T-helper 22 cell (primary cell): ENCODE results near the gene PPM1F.
"Not testable (repeated sequence)": the region's sequence is repeated elsewhere in the genome, so short reads cannot be mapped to it uniquely, and the experiment has no call there.

ENCODE experiments used
- DNase-seq: peaks from one replicate; pipeline ENCODE4 v3.0.0-alpha.2; 2020; ENCODE audit warnings: low read depth

Gene PPM1F

DNA sequence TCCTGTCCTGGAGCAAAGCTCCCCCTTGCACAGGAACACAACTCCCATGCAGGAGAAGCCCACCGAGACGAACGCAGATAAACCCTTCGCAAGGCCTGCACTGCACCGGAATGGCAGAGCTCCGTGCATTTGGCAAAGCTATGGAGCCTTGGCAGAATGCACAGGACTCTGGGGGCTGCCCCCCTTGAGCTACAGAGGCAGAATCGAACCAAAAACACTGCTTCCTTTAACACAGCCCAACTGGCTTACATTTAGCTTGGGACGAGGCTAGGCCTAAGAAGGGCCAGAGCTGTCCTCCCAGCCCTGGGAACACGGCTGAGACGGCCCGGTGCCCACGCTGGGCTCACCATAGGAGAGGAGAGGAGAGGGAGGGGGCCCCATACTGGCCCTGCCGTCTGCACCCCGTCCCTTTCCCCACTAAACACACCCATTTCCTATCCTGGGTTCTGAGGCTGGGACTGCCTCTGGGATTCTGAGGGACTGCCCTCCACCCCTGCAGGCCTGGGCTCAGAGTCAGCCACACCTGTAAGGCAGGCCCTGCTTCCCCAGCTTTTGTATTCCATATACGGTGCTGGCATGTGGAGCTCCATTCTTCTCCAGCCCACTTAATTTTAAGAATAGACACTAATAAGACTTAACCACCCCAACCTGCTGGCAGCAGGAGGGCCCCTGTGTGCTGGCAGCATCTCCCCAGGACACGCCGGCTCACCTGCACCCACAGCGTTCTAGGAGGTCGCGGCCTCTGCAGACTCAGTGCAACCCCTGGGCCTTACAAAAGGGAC, 32.9 kb downstream of the PPM1F start:
- DNase-seq, result no peak

DNA sequence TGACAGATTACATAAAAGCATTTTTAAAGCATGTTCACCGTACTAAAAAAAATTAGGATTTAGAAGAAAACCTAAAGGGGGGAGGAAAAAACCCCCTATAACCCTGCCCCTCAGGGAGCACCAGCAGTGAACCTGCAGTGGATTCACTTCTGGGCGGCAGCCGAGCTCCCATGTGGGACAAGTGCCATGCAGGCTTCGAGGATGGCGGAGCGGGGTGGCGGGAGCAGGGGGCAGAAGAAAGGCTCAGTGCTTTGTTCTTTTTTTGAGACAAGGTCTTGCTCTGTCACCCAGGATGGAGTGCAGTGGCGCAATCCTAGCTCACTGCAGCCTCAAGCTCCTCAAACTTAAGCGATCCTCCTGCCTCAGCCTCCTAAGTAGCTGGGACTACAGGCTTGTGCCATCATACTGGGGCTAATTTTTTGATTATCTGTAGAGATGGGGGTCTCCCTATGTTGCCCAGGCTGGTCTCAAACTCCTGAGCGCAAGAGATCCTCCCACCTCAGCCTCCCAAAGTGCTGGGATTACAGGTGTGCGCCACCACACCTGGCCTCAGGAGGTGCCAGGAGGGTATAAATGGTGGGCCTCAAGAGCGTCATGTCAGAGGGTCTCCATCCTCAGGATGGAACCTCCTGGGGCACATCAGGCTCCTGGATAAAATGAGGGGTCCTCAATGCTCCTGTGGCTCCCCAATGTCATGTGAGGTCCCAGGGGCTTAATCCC, 34.0 kb downstream of the PPM1F start:
- DNase-seq, result no peak

DNA sequence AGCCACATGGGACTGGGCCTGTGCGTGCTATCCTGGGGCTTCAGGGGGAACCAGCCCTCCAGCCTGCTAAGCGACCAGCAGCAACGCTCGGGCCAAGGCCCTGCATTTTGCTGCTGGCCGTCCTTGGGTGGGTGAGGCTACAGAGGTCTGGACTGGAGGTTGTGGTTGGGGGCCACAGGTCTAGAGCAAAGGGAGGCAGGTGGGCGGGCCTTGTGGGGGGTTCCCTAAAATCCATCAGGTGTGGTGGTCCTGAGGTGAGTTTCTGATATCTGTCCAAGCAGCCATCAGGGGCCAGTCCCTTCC, 34.7 kb downstream of the PPM1F start:
- no peak for DNase-seq

DNA sequence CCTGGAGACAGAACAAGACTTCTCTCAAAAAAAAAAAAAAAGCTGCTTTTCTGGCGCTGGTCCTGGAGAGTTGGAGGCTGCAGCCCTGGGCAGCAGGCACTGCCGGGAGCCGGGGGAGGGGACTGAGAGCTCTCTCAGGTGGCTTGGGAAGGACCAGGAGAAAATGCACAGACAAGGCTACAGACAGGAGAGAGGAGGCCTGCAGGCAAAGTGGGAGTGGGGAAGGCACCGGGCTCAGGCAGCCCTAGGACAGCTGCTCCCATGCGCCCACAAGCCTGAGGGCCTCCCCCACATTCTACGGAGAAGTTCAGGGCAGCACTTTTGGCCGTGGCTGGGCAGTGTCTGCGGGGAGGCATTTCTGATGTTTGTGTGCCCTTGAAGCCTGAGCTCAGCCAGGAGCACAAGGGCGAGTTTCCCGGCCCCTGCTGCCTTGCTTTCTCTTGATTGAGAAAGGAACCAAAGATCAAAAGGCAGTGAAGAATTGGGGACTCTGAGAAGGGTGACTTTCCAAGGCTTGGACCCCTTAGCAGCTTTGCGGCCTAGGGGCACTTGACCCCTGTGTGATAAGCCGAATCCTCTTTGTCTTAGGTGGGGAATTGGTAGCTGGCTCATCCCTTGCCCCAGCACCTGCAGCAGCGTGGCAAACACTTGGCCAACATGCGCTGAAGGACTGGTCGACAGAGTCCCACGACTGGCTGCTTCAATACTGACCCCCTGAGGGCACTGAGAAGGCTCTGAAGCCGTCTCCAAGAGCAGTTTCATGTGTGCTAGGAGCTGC, 35.3 kb downstream of the PPM1F start:
- no peak for DNase-seq

DNA sequence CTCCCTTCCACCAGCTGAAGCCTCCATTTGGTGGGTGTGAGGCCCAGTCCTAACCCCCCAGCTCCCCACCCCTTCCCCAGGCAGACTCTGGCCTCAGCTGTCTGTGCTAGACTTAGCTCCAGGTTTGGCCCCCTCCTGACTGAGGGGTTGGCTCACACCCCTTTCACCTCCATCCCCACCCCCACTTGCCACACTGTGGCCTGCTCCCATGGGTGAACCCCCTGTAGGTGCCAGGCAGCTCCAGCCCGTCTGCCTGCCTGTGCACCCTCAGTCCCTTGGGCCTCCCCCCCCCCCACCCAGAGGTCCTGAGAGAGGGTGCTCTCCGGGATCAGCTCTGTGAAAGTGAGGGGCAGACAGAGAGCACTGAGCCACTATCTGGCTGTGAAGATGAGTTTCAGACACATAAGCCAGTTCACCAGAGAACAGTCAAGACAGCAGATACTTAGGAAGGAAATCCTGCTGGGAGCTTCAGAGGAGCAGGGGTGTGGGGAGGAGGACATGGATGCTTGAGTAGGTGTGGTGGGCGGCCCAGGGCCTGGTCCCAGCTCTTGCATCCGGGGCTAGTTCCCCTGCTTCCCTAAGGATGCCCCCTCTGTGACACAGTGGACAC, 36.2 kb downstream of the PPM1F start:
- DNase-seq, result no peak

DNA sequence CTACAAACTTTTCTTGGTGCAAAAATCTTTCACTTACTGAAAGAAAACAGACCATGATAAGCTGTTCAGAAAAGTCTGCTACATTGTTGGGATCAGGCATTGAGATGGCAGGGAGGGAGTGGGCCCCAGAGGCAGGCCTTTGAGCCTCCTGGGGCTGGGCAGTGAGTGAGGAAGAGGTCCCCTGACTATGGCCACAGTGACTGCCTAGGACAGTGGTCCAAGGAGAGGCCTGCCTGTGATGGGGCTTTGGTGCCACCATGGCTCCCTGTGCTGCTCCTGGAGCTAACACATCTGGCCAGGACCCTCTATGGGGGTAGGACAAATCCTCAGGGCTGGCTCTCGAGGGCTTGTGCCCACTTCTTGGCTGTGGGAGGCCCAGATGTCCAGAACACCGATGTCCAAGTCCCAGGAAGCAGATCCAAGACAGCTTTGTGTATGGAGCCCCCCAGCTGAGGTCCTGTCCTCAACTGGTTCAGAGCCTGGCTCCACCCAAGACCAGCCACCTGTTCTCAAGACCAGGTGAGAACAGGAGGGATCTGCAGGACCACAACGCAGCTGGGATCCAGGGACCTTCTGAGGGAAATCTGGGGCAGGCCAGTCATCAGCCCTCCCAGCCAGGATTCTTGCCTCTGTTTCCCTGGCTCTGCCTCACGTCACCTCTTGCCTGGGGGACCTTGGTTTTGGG, 36.9 kb downstream of the PPM1F start:
- DNase-seq, result no peak

DNA sequence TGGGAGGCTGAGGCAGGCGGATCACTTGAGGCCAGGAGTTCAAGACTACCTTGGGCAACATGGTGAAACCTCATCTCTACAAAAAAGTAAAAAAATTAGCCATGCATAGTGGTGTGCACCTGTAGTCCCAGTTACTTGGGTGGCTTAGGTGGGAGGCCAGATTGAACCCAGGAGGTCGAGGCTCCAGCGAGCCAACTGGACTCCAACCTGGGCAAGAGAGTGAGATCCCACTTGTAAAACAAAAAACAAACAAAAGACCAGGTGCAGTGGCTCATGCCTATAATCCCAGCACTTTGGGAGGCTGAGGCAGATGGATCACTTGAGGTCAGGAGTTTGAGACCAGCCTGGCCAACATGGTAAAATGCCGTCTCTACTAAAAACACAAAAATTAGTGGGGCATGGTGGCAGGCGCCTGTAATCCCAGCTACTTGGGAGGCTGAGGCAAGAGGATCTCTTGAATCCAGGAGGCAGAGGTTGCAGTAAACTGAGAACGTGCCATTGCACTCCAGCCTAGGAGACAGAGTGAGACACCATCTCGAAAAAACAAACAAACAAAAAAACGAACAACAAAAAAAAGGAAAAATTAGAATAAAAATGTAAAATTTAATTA, 38.5 kb downstream of the PPM1F start:
- DNase-seq, result not testable (repeated sequence)

DNA sequence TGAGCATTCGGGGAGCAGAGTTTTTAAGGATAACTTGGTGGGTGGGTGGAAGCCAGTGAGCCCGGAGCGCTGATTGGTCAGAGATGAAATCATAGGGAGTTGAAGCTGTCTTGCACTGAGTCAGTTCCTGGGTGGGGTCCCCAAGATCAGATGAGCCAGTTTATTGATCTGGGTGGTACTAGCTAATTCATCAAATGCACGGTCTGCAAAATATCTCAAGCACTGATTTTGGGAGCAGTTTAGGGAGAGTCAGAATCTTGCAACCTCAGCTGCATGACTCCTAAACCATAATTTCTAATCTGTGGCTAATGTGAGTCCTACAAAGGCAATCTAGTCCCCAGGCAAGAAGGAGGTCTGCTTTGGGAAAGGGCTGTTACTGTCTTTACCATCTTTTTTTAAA, 42.3 kb downstream of the PPM1F start:
- not testable (repeated sequence) for DNase-seq

DNA sequence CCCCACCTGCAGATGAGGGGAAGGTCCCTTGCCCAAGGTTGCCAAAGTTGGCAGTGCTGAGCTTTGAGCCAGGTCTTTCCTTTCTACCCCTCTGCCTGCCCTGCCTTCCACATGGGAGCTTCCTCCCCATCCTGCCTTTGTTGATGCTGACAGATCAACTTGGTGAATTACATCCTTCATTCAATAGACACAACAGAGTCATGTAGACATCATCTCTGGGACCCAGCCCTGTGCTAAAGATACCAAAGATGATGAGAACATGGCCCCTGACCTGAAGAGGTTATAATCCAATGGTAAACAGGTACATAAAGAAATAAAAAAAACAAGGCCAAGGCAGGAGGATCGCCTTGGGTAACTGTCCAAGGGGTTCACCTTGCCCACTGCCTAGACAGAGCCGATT, 42.8 kb downstream of the PPM1F start:
- no peak for DNase-seq

DNA sequence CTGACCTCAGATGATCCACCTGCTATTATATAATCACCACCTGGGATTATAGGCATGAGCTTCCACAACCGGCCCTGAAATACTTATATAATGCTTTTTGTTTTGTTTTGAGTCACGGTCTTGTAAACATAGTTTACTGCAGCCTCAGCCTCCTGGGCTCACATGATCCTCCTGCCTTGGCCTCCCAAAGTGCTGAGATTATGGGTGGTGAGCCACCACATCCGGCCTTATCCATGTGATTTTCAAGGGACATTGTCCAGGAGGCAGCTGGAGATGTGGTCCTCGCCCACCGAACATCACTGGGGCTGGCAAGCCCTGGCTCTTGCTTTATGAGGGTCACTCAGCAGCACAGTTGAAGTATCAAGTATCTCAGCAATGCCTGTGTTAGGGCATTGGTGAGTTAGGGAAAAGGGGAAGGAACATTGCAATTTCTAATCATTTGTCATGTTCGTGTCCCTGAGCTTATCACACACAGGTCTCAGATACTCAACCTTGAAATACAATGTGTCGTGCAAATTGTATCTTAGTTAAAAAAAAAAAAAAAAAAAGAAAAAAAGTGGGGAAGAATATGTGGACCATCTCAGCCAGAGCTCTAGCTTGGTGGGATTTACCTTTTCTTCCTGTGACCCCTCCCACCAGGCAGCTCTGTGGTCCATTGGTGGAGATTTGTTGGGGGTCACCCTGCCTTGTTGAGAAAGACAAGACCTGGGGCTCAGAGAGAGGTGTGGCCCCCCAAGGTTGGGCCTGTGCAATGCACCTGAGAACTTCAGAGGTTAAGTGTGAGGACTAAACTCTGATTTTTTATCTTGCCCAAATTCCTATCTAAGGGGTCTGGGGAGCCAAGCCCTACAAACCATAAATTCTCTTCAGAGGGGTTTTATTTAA, 44.8 kb downstream of the PPM1F start:
- no peak for DNase-seq

DNA sequence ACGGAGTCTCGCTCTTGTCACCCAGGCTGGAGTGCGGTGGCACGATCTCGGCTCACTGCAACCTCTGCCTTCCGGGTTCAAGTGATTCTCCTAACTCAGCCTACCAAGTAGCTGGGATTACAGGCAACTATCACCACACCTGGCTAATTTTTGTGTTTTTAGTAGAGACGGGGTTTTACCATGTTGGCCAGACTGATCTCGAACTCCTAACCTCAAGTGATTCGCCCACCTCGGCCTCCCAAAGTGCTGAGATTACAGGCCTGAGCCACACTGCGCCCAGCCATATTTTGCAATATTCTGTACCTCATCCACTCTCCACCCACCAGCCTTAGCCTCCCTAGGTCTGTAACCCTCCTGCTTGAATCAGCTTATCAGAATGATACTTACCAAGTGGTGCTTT, 47.4 kb downstream of the PPM1F start:
- not testable (repeated sequence) for DNase-seq

DNA sequence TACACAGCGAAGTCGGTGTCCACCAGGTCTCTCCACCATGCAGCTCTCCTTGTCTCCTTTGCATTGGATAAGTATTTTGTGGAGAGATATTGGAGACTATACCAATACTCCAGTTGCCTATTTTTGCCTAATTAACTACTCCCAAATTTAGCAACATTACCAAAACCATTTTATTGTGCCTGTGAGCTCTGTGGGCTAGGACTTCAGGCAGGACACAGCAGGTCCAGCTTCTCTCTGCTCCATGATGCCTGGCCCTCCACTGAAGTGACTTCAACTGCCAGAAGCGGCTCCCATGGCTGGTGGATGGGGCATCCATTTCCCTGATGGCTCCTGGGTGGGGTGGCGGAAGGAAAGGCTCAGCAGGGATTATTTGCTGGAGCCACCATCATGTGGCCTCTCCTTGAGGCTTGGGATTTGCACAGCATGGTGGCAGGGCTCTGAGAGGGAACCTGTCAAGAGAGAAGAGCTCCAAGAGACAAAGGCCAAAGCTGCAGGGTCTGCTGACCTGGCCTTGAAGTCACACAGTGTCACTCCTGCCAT, 48.3 kb downstream of the PPM1F start:
- DNase-seq, result no peak

DNA sequence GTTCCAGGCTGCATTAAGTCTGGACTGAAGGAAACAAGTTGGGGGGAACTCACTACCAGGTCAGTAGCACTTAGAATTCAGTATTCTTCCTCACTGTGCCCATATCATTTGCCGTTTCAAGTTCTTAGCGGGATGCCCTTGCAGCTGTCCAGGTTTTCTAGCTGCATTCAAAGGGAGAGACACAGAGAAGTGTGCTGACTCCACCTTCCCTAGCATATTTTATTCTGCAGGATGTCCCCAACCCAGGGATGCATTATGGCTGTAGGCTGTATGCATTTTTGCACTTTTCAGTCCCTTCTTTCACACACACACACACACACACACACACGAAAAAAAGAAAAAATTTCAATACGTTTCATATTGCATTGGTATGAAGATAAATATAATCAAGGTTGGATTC, 49.4 kb downstream of the PPM1F start:
- no peak for DNase-seq

DNA sequence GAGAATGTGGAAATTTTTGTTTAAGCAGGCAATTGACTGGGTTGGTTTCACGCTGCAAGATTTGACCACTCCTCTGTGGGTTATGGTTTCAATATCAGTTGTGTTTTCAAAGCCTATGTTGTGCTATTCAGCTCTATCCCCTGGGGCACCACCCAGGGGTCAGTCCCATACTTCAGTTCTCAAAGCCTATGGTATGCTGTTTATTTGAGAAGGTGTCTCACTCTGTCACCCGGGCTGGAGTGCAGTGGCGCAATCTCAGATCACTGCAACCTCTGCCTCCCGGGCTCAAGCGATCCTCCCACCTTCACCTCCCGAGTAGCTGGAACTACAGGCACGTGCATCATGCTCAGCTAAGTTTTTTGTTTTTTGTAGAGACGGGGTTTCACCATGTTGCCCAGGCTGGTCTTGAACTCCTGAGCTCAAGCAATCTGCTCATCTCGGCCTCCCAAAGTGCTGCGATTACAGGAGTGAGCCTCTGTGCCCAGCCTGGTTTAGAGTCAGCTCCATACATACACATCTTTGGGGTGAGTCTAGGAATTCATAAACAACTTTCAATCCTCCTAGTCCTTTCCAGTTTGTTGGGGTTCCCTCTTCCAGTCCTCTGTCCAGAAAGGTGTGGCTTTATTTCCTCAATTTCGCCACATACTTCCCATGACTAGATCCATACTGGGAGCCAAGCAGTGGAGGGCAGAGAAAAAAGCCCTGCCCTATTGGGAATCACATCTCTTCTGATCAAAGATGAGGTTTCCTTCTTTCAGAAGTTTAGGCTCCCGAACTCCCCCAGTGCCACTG, 50.2 kb downstream of the PPM1F start:
- no peak for DNase-seq

DNA sequence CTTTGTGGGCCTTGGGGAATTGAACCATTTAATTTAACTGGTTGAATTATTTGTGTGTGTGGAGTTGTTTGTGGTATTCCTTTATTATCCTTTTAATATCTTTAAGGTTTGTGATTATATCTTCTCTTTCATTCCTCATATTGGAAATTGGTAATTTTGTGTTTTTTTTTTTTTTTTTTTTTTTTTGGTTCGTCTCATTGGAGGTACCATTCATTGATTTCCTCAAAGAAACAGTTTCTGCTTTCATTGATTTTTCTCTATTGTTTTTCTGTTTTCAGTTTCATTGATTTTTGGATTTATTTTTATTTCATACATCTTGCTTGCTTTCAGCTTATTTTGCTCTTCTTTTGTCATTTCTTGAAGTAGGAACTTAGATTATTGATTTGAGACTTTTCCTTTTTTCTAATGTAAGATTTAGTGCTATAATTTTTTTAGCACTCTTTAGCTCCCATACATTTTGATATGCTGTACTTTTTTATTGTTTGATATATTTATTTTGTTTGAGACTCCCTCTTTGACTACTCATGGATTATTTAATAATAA, 54.2 kb downstream of the PPM1F start:
- DNase-seq, result no peak

DNA sequence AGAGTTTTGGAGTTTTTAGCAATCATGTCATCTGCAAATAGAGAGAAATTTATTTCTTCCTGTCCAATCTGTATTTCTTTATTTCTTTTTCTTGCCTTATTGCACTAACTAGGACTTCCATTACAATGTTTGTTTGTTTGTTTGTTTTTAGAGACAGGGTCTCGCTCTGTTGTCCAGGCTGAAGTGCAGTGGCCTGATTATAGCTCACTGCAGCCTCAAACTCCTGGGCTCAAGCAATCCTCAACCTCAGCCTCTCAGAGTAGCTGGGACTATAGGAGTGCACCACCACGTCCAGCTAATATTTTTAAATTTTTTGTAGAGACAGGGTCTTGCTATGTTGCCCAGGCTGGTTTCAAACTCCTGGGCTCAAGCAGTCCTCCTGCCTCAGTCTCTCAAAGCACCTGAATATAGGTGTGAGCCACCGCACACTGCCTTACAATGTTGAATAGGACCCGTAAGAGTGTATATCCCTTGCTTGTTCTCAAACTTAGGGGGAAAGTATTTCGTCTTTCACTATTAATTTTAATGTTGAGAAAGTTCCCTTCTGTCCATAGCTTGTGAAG, 55.6 kb downstream of the PPM1F start:
- DNase-seq, result no peak

DNA sequence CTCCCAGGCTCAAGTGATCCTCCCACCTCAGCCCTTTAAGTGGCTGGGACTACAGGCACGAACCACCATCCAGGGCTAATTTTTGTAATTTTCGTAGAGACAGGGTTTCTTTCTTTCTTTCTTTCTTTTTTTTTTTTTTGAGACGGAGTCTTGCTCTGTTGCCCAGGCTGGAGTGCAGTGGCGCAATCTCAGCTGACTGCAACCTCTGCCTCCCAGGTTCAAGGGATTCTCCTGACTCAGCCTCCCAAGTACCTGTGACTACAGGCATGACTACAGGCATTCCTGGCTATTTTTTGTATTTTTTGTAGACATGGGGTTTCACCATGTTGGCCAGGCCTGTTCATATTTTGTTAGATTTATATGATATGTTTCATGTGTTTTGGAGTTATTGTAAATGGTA, 56.4 kb downstream of the PPM1F start:
- not testable (repeated sequence) for DNase-seq

DNA sequence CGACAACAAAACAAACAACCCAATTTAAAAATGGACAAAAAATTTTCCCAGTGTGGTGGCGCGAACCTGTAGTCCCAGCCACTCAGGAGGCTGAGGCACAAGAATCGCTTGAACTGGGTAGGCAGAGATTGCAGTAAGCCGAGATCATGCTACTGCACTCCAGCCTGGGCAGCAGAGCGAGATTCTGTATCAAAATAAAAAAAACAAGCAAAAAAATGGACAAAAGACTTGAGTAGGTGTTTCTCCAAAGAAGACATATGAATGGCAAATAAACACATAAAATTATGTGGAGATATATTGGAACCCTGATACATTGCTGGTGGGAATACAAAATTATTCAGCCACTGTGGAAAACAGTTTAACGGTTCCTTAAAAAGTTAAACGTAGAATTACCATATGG, 57.8 kb downstream of the PPM1F start:
- no peak for DNase-seq
